HK-2 (cell line): ENCODE measurements around the gene SPON2.

ENCODE experiments used
- DNase-seq: peaks from one replicate; pipeline ENCODE4 v3.0.0-alpha.2; 2018; ENCODE audit not compliant: unreplicated experiment

Gene SPON2

GRCh38 chr4:1172228-1172851 lies at the start of gene SPON2:
Gene SPON2 (minus strand): TSS chr4:1172583.
- DNase-seq, result no peak

- no peak for DNase-seq
These were observed 48.9 kb upstream of the SPON2 start for GRCh38 chr4:1221155-1221870.

GRCh38 chr4:1220566-1220965 lies 48.2 kb upstream of the SPON2 start:
- no peak for DNase-seq

GRCh38 chr4:1219566-1219950 lies 47.2 kb upstream of the SPON2 start:
- no peak for DNase-seq

GRCh38 chr4:1218634-1219565 lies 46.5 kb upstream of the SPON2 start:
- DNase-seq, result no peak

GRCh38 chr4:1217366-1217765 lies 45.0 kb upstream of the SPON2 start:
- no peak for DNase-seq

- DNase-seq, result no peak
These were observed 44.5 kb upstream of the SPON2 start for GRCh38 chr4:1216869-1217294.

- no peak for DNase-seq
These were observed 43.8 kb upstream of the SPON2 start for GRCh38 chr4:1216076-1216614.

- no peak for DNase-seq
These were observed 43.0 kb upstream of the SPON2 start for GRCh38 chr4:1215141-1216075.

GRCh38 chr4:1214101-1215095 lies 42.0 kb upstream of the SPON2 start:
- no peak for DNase-seq

GRCh38 chr4:1213336-1213995 lies 41.1 kb upstream of the SPON2 start:
- DNase-seq, result no peak

GRCh38 chr4:1212546-1213335 lies 40.4 kb upstream of the SPON2 start:
- DNase-seq, result no peak

- DNase-seq, result no peak
These were observed 39.6 kb upstream of the SPON2 start for GRCh38 chr4:1211891-1212545.

GRCh38 chr4:1211371-1211770 lies 39.0 kb upstream of the SPON2 start:
- DNase-seq, result no peak

GRCh38 chr4:1210971-1211370 lies 38.6 kb upstream of the SPON2 start:
- no peak for DNase-seq

GRCh38 chr4:1210241-1210841 lies 38.0 kb upstream of the SPON2 start:
- no peak for DNase-seq

GRCh38 chr4:1209821-1210220 lies 37.4 kb upstream of the SPON2 start:
- no peak for DNase-seq
